Lung (tissue), 12 donors: ENCODE results near the gene SLC30A9. TPM values are rescaled to one million over a fixed set of nuclear protein-coding genes. Genes with fewer than 3 reads are reported as not detected.

Source experiments
- ATAC-seq: fragments of 200-7000 bp; cut with Tn5 transposase; one replicate; pipeline ENCODE4 v1.9.1; 2020; ENCODE audit warnings: moderate number of reproducible peaks; ENCODE audit not compliant: insufficient read depth, low FRiP score
- DNase-seq, 3 donors: peaks; one replicate each; pipeline ENCODE4 v3.0.0-alpha.2; 2013 to 2017
- H3K27ac ChIP-seq, 2 donors: one replicate each; pipeline ENCODE4 v1.5.1; 2013; ENCODE audit warnings: mild to moderate bottlenecking in 2 of 2, moderate library complexity in 2 of 2, control low read depth in 1 of 2, inconsistent platforms in 1 of 2, low read depth in 1 of 2, low read length in 1 of 2
- H3K27me3 ChIP-seq, 3 donors: one replicate each; pipeline ENCODE4 v1.5.1; 2013; ENCODE audit warnings: low read length in 2 of 3; ENCODE audit not compliant: control insufficient read depth in 3 of 3, insufficient read depth in 3 of 3
- H3K36me3 ChIP-seq, 4 donors: one replicate each; pipeline ENCODE4 v1.5.1; 2013; ENCODE audit warnings: low read length in 4 of 4, mild to moderate bottlenecking in 1 of 4, moderate library complexity in 1 of 4; ENCODE audit not compliant: control insufficient read depth in 4 of 4, insufficient read depth in 4 of 4
- H3K4me1 ChIP-seq, 5 donors: one replicate each; pipeline ENCODE4 v1.5.1; 2013; ENCODE audit warnings: low read length in 5 of 5, mild to moderate bottlenecking in 2 of 5, moderate library complexity in 1 of 5; ENCODE audit not compliant: control insufficient read depth in 5 of 5, insufficient read depth in 5 of 5
- H3K4me3 ChIP-seq: one replicate; pipeline ENCODE4 v1.5.1; 2013; ENCODE audit warnings: mild to moderate bottlenecking, control low read depth, moderate library complexity
- H3K9ac ChIP-seq, 2 donors: one replicate each; pipeline ENCODE4 v1.5.1; 2013; ENCODE audit warnings: low read length in 2 of 2, control low read depth in 1 of 2; ENCODE audit not compliant: insufficient read depth in 1 of 2
- H3K9me3 ChIP-seq, 4 donors: one replicate each; pipeline ENCODE4 v1.5.1; 2013; ENCODE audit warnings: low read length in 3 of 4, mild to moderate bottlenecking in 1 of 4, moderate library complexity in 1 of 4; ENCODE audit not compliant: control insufficient read depth in 4 of 4, insufficient read depth in 3 of 4
- CTCF ChIP-seq: IDR thresholded peaks from 2 replicates; pipeline ENCODE4 v1.5.1; 2012; ENCODE audit warnings: mild to moderate bottlenecking; ENCODE audit errors: control extremely low read depth, extremely low read depth
- WGBS, 2 donors: extraction: QIAGEN DNeasy Blood & Tissue Kit; methylation state at CpG; one replicate each; pipeline ENCODE4 v1.1.7; 2013; 5-methylcytosine and 5-hydroxymethylcytosine counted together
- polyA plus RNA-seq, 2 donors: library from polyadenylated mRNA; stranded (reverse); fragments of 200-250 nt; gene quantifications; one replicate each; pipeline ENCODE4 v1.2.1, GENCODE V29; 2013
- total RNA-seq, 2 donors: library from RNA; depleted of rRNA in 1 of 2; stranded (reverse); fragments of >200 nt in 1 of 2; gene quantifications; one replicate each; pipeline ENCODE4 v1.2.1, GENCODE V29; 2014 to 2021
- donor health status: control.
- donor health status: control.
- donor health status: Bipolar disorder and iron deficiency.
- donor health status: healthy.
- donor health status: DM: yes; HTN: yes; CAD: no.

Gene SLC30A9
- total and polyA plus RNA-seq, 4 donors = 12.3 to 68.5 (median 35.0) TPM

GRCh38 chr4:42101446-42101975 is 111.2 kb downstream of the SLC30A9 start:
- WGBS, 2 donors = 92 to 93% methylated on average over 8 of the region's 8 CpGs

GRCh38 chr4:42104521-42104920 is 114.2 kb downstream of the SLC30A9 start:
- Histone ChIP-seq H3K4me3 (no peak overlapping the region), H3K9me3 (peaks cover 0 to 2% (median 0%) of the 10 kb centered on the region in 4 donors), H3K36me3 (no peaks in the 10 kb centered on the region), H3K27ac (no peak overlapping the region), H3K9ac (no peak overlapping the region), H3K27me3 (no peaks in the 10 kb centered on the region), H3K4me1 (no peaks in the 10 kb centered on the region)
- ATAC-seq (no peak), DNase-seq (no peak)
- TF ChIP-seq CTCF = no peak
- WGBS, 2 donors = 34 to 53% methylated on average over 2 of the region's 2 CpGs

More at GRCh38 chr4:42101446-42101975, 111.2 kb downstream of the SLC30A9 start:
- H3K9ac ChIP-seq = no peak overlapping the region
- H3K27ac ChIP-seq = no peak overlapping the region
- H3K9me3 ChIP-seq = peaks cover 0 to 2% (median 0%) of the 10 kb centered on the region in 4 donors
- no peak overlapping the region for H3K4me3 ChIP-seq
- no peak for TF ChIP-seq CTCF
- H3K4me1 ChIP-seq = no peaks in the 10 kb centered on the region
- ATAC-seq (no peak), DNase-seq (no peak)
- no peaks in the 10 kb centered on the region for H3K27me3 ChIP-seq
- H3K36me3 ChIP-seq = no peaks in the 10 kb centered on the region

GRCh38 chr4:42112846-42113245 is 122.5 kb downstream of the SLC30A9 start:
- Histone ChIP-seq H3K9ac (no peak overlapping the region), H3K27ac (no peak overlapping the region), H3K27me3 (no peaks in the 10 kb centered on the region), H3K4me3 (no peak overlapping the region), H3K4me1 (peaks cover 0 to 2% (median 0%) of the 10 kb centered on the region in 5 donors), H3K9me3 (no peaks in the 10 kb centered on the region), H3K36me3 (no peaks in the 10 kb centered on the region)
- WGBS, 2 donors = 72 to 73% methylated on average over 3 of the region's 3 CpGs
- no peak for TF ChIP-seq CTCF
- ATAC-seq = no peak
- no peak for DNase-seq

GRCh38 chr4:42119886-42120285 is 129.6 kb downstream of the SLC30A9 start:
- H3K4me1 ChIP-seq = no peaks in the 10 kb centered on the region
- no peak for DNase-seq
- H3K9ac ChIP-seq = no peak overlapping the region
- H3K27ac ChIP-seq = no peak overlapping the region
- no peak overlapping the region for H3K4me3 ChIP-seq
- peaks cover 0 to 1% (median 0%) of the 10 kb centered on the region in 4 donors for H3K9me3 ChIP-seq
- TF ChIP-seq CTCF = no peak
- no peaks in the 10 kb centered on the region for H3K27me3 ChIP-seq
- no peaks in the 10 kb centered on the region for H3K36me3 ChIP-seq
- no peak for ATAC-seq
- WGBS, 2 donors = 57 to 74% methylated on average over 12 of the region's 12 CpGs
